Endothelial cell of umbilical vein (primary cell): ENCODE results near the gene LRP1B. TPM values are rescaled to one million over a fixed set of nuclear protein-coding genes. Genes with fewer than 3 reads are reported as not detected.

Source experiments
- BruUV-seq: library from RNA; stranded (reverse); fragments of 400-500 nt; replicated peaks from 2 replicates; lab custom pipeline; 2021; lab: Mats Ljungman, UMichigan
- CTCF ChIA-PET: fragments of 300-600, 350-600 bp; sonication (Branson Sonifier 250); formaldehyde crosslinking; loops from one replicate; lab custom pipeline; 2021; ENCODE audit warnings: antibody characterized with exemption, inconsistent platforms; lab: Charles Lee
- POLR2A ChIA-PET: fragments of 300-600, 350-600 bp; sonication (Branson Sonifier 250); formaldehyde crosslinking; loops from one replicate; lab custom pipeline; 2021; ENCODE audit warnings: antibody characterized with exemption, inconsistent platforms; lab: Charles Lee
- DNase-seq: peaks from one replicate; pipeline ENCODE4 v3.0.0-alpha.2; 2011; ENCODE audit warnings: low read depth, low spot score
- FAIRE-seq: peaks from 2 replicates; lab custom pipeline; 2011; peaks lifted over from hg19 to GRCh38; lab: Jason Lieb, UNC
- H2AFZ ChIP-seq: 2 replicates; pipeline ENCODE4 v1.6.0; 2012; ENCODE audit warnings: low read depth, low read length, control low read depth, inconsistent platforms
- H3K27ac ChIP-seq: 2 replicates; pipeline ENCODE4 v1.5.1; 2011; ENCODE audit warnings: low read depth, mild to moderate bottlenecking, control low read depth, low read length, moderate library complexity; ENCODE audit not compliant: insufficient read depth
- H3K27me3 ChIP-seq, 2 experiments: 2 replicates each; pipeline versions ENCODE4 v1.6.0 to v1.6.1; 2011; ENCODE audit warnings: low read length in 2 of 2, mixed read lengths in 1 of 2; ENCODE audit not compliant: control insufficient read depth in 2 of 2, insufficient read depth in 2 of 2
- H3K36me3 ChIP-seq, 2 experiments: 2 replicates in 1 of 2; 3 replicates in 1 of 2; pipeline ENCODE4 v1.5.1; 2011; ENCODE audit warnings: low read length in 2 of 2, mild to moderate bottlenecking in 1 of 2, moderate library complexity in 1 of 2; ENCODE audit not compliant: control insufficient read depth in 2 of 2, insufficient read depth in 2 of 2; ENCODE audit errors: extremely low read depth in 1 of 2
- H3K4me1 ChIP-seq: 3 replicates; pipeline ENCODE4 v1.5.1; 2011; ENCODE audit warnings: mild to moderate bottlenecking, low read length; ENCODE audit not compliant: control insufficient read depth, insufficient read depth; ENCODE audit errors: extremely low read depth
- H3K4me2 ChIP-seq: 2 replicates; pipeline ENCODE4 v1.6.1; 2011; ENCODE audit warnings: low read length, control low read depth, mixed read lengths; ENCODE audit not compliant: insufficient read depth
- H3K4me3 ChIP-seq, 3 experiments: fragments of 200-600 bp in 1 of 3; sonication (generic), shearing (Covaris generic) in 1 of 3; replicated peaks in 1 of 3; 2 replicates each; pipeline ENCODE4 v1.5.1; 2011 to 2016; ENCODE audit warnings: control low read depth in 3 of 3, low read length in 3 of 3, mild to moderate bottlenecking in 2 of 3, inconsistent platforms in 1 of 3, low read depth in 1 of 3, moderate library complexity in 1 of 3; ENCODE audit not compliant: insufficient read depth in 1 of 3
- H3K79me2 ChIP-seq: 2 replicates; pipeline ENCODE4 v1.6.0; 2012; ENCODE audit warnings: low read length, inconsistent platforms; ENCODE audit not compliant: control insufficient read depth, insufficient read depth
- H3K9ac ChIP-seq: replicated peaks from 2 replicates; pipeline ENCODE3; 2011; ENCODE audit warnings: low read length, control low read depth; ENCODE audit not compliant: insufficient read depth; ENCODE audit errors: extremely low read depth
- H3K9me1 ChIP-seq: replicated peaks from 3 replicates; pipeline ENCODE4 v1.6.0; 2011; ENCODE audit warnings: mild to moderate bottlenecking, low read length; ENCODE audit not compliant: control insufficient read depth, insufficient read depth; ENCODE audit errors: extremely low read depth
- H3K9me3 ChIP-seq: replicated peaks from 2 replicates; pipeline ENCODE4 v1.5.1; 2012; ENCODE audit warnings: low read length, inconsistent platforms; ENCODE audit not compliant: control insufficient read depth, insufficient read depth
- H4K20me1 ChIP-seq: replicated peaks from 2 replicates; pipeline ENCODE3; 2011; ENCODE audit warnings: mild to moderate bottlenecking, low read length; ENCODE audit not compliant: control insufficient read depth, insufficient read depth; ENCODE audit errors: extremely low read depth
- EZH2 ChIP-seq: IDR thresholded peaks from 2 replicates; pipeline ENCODE4 v1.6.1; 2012; ENCODE audit warnings: borderline replicate concordance, low read depth, mild to moderate bottlenecking, moderate library complexity, low read length, inconsistent platforms; ENCODE audit not compliant: severe bottlenecking
- FOS ChIP-seq: IDR thresholded peaks from 2 replicates; pipeline ENCODE4 v1.6.1; 2011; ENCODE audit warnings: mild to moderate bottlenecking, low read length, moderate library complexity, borderline replicate concordance; ENCODE audit not compliant: insufficient read depth
- GATA2 ChIP-seq: IDR thresholded peaks from 2 replicates; pipeline ENCODE4 v1.7.0; 2011; ENCODE audit warnings: low read depth, mild to moderate bottlenecking, moderate library complexity, mixed read lengths, low read length; ENCODE audit not compliant: insufficient read length, insufficient read depth
- JUN ChIP-seq: IDR thresholded peaks from 2 replicates; pipeline ENCODE4 v1.6.1; 2011; ENCODE audit warnings: borderline replicate concordance, low read depth; ENCODE audit not compliant: insufficient read length, insufficient read depth
- MYC ChIP-seq: IDR thresholded peaks from one replicate; pipeline ENCODE4 v1.6.1; 2011; ENCODE audit warnings: mild to moderate bottlenecking, low read depth, low read length
- POLR2A ChIP-seq: IDR thresholded peaks from 2 replicates; pipeline ENCODE4 v1.6.1; 2012; ENCODE audit warnings: low read depth, mild to moderate bottlenecking, control low read depth, low read length
- POLR2AphosphoS5 ChIP-seq: IDR thresholded peaks from 2 replicates; pipeline ENCODE4 v1.6.1; 2012; ENCODE audit warnings: low read depth, mild to moderate bottlenecking, control low read depth, low read length, moderate library complexity; ENCODE audit not compliant: insufficient read depth
- dilution Hi-C: fragments of 300-500 bp; cut with MboI; formaldehyde crosslinking; loops from one replicate; pipeline ENCODE4 v1.15.0; 2019; ENCODE audit warnings: low sequenced_read_pairs; ENCODE audit not compliant: extremely low pct_ligation_motif_present
- intact Hi-C: fragments of 100-400 bp; cut with micrococcal nuclease; formaldehyde crosslinking; loops from one replicate; pipeline ENCODE4 v1.10.0; 2022
- polyA plus RNA-seq, 4 experiments: library from polyadenylated mRNA; depleted of rRNA in 3 of 4; stranded (reverse) in 3 of 4; unstranded in 1 of 4; fragments of >200 nt; gene quantifications; 2 replicates each; pipeline versions ENCODE4 v1.2.1 to v1.2.3, GENCODE V29; 2011 to 2012; ENCODE audit warnings: missing spikeins in 1 of 4
- total RNA-seq: library from RNA; stranded (reverse); gene quantifications from 2 replicates; pipeline ENCODE4 v1.2.3, GENCODE V29; 2021
- TF ChIP-seq, protein P1 (sequence below), 2 donors: IDR thresholded peaks; 1 replicate in 1 of 2; 2 replicates in 1 of 2; pipeline ENCODE4 v1.5.1; 2011; ENCODE audit warnings: low read length in 2 of 2, mild to moderate bottlenecking in 2 of 2, moderate library complexity in 2 of 2, control low read depth in 1 of 2, inconsistent platforms in 1 of 2, low read depth in 1 of 2; ENCODE audit not compliant: insufficient read depth in 1 of 2; ENCODE audit errors: extremely low read depth in 1 of 2
- TF ChIP-seq, protein P2 (sequence below): IDR thresholded peaks from 2 replicates; pipeline ENCODE4 v1.6.1; 2011; ENCODE audit not compliant: insufficient read depth, insufficient read length

Gene LRP1B
- total and polyA plus RNA-seq, 2 donors (not counting 3 experiments of a cell fraction or from before 2014, with no cell fraction given), result 0.03 to 0.07 TPM

DNA sequence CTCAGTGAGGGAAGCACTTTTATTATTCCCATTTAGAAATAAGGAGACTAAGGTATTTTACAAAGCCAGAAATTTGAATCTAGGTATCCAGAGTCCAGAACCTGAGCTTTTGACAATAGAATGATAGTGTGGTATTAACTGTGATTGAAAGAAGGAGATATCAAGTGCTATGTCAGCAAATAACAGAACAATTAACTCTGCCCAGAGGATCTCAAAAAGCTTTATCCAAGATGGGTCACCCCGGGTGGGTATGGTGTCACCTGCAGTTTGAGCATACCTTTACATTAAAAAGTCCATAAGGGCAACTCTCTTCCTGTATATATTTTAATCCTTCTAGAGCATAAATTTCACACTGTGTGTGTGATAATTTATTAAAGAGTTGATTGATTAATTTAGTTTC is 105.4 kb downstream of the LRP1B start:
- Histone ChIP-seq H3K4me2 (no peak overlapping the region), H4K20me1 (no peaks in the 10 kb centered on the region), H3K27ac (no peak overlapping the region), H3K4me3 (no peak overlapping the region), H3K9ac (no peak overlapping the region), H3K9me3 (no peaks in the 10 kb centered on the region), H3K79me2 (no peaks in the 10 kb centered on the region), H3K27me3 (no peaks in the 10 kb centered on the region), H2AFZ (no peak overlapping the region), H3K36me3 (no peaks in the 10 kb centered on the region), H3K9me1 (no peaks in the 10 kb centered on the region), H3K4me1 (no peaks in the 10 kb centered on the region)
- dilution Hi-C loops (no loop called here), intact Hi-C loops (no loop called here)
- DNase-seq (no peak), FAIRE-seq (no peak)
- ChIA-PET CTCF (no interaction called here), POLR2A (no interaction called here)
- BruUV-seq, result no TSS peak
- TF ChIP-seq FOS (no peak), MYC (no peak), POLR2AphosphoS5 (no peak), GATA2 (no peak), POLR2A (no peak), JUN (no peak), EZH2 (no peak)
- TF ChIP-seq, protein P1, sequence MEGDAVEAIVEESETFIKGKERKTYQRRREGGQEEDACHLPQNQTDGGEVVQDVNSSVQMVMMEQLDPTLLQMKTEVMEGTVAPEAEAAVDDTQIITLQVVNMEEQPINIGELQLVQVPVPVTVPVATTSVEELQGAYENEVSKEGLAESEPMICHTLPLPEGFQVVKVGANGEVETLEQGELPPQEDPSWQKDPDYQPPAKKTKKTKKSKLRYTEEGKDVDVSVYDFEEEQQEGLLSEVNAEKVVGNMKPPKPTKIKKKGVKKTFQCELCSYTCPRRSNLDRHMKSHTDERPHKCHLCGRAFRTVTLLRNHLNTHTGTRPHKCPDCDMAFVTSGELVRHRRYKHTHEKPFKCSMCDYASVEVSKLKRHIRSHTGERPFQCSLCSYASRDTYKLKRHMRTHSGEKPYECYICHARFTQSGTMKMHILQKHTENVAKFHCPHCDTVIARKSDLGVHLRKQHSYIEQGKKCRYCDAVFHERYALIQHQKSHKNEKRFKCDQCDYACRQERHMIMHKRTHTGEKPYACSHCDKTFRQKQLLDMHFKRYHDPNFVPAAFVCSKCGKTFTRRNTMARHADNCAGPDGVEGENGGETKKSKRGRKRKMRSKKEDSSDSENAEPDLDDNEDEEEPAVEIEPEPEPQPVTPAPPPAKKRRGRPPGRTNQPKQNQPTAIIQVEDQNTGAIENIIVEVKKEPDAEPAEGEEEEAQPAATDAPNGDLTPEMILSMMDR (IDR thresholded peaks at IDR 0.05; ENCODE audit: extremely low read depth in 1 of 2, insufficient read depth in 1 of 2, low read depth in 1 of 2, low read length in 2 of 2), result no peak
- TF ChIP-seq, protein P2, sequence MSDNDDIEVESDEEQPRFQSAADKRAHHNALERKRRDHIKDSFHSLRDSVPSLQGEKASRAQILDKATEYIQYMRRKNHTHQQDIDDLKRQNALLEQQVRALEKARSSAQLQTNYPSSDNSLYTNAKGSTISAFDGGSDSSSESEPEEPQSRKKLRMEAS, result no peak
